HG03064 (cell line): ENCODE data around the gene GNB5.

ENCODE experiments used
- ATAC-seq: cut with Tn5 transposase; IDR thresholded peaks from one replicate; pipeline ENCODE4 v1.9.1; 2021; ENCODE audit warnings: low read depth; ENCODE audit not compliant: unreplicated experiment

The GNB5 gene

DNA sequence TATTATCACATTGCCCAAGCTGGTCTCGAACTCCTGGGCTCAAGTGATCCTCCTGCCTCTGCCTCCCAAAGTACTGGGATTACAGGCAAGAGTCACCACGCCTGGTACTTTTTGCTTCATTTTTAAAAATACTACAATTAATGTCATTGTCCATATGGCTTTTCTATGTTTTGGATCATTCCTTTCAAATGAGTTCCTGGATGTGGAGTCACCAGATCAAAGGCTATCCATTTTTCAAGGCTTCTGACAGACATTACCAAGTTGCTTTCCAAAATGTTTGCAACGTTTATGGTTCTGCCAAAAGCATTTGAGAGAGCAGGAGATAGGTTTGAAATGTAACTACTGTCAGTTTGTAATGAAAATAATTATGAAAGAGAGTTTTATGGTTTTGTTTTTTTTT is 44.4 kb downstream of the GNB5 start:
- ATAC-seq, result no peak

GRCh38 chr15:52146261-52146660 is 44.9 kb downstream of the GNB5 start:
- ATAC-seq, result no peak

DNA sequence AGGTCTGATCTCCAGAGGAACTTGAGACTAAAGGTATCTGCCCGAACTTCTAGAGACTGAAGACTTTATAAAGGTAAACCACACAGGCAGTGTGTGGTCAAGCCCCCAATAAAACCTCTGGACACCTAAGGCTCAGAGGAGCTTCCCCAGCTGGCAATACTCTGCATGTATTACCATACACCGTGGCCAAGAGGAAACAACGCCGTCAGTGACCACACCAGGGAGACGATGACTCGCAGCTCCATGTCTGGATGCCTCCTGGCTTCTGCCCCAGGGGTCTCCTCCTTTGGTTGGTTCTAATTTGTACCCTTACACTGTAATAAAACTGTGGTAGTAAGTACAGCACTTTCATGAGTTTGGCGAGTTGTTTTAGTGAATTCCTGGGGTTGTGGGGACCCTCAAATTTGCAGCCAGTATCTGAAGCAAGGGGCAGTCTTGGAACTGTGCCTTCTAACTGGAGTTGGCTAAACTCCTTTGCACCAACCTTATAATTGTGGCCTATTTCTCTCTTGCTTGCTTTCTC is 46.5 kb downstream of the GNB5 start:
- no peak for ATAC-seq

DNA sequence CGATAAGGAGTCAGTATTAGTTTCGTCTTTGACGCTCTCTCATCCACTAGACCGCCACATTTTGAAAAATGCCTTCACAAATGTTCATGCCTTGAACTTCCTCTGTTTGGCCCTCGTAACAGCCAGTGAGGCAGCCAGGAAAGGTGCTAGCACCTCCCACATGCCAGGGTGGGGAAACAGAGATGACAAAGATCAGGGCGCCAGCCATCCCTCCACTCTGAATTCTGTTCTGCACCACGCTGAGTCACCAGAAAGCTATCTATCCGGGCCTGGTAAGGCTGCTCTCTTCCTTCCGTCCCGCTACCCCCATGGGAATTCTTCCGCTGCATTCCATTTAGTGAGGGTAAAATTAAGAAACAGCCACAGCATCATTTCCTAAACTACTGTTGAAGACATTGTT is 47.3 kb downstream of the GNB5 start:
- no peak for ATAC-seq

DNA sequence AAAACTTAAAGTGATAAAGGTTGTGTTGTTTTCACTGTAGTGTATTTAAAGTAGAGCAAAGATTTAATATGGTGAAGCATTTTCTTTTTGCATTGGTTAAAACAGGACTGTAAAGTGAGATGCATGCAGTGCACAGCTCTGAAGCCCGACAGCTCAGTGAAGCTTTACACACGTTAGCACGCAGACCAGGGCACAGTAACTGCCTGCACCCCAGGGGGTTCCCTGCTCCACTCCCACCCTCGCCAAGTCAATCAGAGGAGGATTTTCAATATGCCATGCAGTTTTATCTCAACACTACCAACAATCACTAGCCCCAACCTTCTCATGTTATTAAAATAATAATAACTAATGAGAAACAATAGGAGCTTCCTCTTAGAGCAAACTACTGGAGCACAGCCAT is 50.5 kb downstream of the GNB5 start:
- no peak for ATAC-seq

DNA sequence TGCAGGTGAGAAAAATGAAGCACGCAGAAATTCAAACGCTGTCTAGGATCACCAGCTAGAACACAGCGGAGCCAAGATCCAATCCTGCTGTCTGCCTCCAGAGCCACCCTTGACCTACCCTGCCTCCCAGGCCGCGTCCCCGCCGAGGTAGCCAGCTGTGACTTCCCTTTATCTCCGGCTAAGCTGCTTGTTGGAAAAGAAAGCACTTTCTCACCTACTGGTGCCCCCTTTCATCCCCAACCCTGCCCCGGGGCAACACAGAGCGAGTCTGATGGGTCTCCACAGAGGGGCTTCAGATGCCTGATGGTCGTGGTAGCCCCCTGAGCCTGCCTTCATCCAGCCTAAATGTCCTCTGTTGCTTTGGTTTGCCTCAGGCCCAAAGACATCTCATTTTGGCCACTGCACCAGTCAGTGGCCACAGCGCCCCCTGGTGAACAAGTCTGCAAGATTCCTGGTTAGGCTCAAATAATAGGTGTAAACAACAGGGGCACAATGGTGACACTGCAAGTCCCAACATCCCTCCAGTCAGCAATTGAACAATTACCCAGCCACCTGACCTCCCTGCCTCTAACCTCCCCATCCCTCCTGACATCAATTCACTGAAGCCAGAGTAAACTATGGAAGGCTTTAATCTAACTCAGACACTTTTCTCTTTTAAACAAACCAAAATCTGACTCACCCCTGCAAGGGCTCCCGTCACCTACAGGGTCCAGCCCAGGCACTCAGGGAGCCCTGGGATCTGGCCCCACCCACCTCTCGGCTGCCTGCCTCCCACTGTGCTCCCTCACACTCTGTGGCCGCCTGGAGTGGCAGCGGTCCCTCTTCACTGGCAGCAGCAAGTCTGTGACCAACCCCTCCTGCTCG is 51.4 kb downstream of the GNB5 start:
- no peak for ATAC-seq

DNA sequence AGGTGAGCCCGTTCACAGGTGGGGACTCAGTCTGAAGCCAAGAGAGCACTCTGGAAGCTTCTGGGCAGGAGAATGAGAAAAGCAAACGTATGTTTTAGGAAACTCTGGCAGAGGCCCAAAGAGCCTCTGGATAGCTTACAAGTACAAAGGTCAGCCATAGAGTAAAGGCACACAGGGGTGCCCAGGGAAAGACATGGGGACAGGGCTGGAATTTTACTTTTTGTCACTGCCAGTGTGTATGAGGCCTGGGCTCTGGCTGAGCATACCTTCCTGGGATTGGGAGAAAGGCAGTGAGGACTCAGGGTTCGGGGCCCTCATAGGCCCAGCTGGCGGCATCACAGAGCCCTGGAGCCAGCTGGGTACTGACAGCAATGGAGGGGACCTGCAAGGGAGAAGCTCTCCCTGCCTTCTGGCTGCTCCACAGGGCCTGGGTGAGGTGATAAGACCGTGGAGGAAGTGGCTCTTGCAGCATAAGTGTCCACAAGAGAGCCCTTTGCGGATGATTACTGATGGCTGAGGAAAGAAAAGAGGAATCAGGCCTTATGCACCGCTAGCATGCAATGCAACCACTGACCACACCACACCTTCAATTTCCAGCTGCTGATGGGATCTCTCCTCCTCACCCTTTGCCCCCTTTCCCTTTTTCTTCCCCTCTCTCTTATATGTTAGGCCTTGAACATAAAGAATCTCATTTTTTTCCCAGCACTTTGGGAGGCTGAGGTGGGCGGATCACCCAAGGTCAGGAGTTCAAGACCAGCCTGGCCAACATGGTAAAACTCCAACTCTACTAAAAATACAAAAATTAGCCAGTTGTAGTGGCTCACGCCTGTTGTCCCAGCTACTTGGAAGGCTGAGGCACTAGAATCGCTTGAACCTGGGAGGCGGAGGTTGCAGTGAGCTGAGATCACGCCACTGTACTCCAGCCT is 53.5 kb downstream of the GNB5 start:
- ATAC-seq, result no peak

DNA sequence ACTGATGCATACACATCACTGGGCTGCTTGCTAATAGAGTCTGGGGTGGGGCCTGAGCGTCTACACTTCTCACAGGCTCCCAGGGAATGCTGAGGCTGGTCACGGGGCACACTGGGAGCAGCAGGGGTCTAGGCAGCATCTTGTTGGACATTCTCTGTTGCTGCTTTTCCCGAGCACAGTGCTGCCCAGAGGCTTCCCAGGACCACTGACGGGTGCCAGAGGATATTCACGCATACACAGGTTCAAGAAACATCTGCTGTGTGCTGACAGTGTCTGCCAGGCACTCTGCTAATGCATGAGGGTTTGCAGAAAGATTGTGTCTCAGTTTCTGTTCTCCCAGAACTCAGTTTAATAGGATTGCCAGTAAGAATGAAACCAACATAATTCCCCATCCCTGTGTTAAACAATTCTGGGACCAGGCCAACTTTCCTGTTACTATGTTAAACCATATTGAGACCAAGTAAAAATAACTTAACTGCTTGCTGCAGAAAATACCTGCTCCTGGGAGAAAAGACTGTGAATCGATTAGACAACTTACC is 54.7 kb downstream of the GNB5 start:
- ATAC-seq, result no peak

DNA sequence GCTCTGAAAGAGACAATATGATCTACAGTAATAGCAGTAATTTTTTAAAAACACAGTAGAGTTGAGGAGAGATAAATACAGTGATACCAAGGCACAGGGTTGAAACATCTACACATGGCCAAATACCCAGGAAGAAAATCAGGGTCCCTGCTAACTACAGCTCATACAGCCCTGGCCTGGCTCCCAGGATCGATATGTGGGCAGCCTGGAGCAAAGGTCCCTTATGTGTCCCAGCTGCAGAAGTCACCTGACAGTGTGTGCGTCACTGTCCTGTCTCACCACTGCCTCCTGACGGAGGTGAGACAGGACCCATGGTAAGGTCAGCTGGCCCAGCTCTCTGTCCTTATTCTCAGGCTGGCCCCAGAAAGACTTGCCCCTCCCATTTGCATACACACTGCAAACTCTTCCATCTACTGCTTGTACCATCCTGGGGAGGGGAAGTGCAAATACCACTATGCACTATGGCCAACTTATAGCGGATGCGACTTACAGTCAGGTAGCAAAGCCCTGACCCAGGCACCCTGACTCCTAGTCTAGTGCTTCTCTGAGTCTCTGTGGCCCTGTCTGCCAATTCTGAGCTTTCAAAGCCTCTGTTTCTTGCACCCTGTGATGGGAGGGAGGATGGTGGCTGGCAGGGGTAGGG is 56.6 kb downstream of the GNB5 start:
- ATAC-seq, result no peak

GRCh38 chr15:52133510-52134220 is 57.5 kb downstream of the GNB5 start:
- no peak for ATAC-seq

- no peak for ATAC-seq
Measured at GRCh38 chr15:52132066-52132465, 59.1 kb downstream of the GNB5 start.

DNA sequence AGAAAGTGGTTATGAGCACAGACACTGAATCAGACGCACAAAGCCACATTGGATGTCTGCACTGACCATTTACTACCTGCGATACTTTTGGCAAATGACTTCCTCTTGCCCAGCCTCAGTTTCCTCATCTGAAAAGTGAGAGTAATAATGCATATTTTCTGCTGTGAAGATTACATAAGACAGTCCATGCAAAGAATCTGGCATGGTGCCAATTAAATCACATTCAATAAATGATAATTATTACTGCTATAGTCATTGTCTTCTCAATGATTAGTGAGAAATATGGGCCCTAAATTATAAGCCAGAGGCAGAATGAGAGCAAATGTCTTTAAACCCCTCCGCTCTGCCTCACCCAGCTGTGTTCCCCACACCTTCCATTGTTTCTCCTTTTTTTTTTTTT is 62.6 kb downstream of the GNB5 start:
- ATAC-seq, result no peak

- ATAC-seq, result no peak
Measured at GRCh38 chr15:52124270-52124880, 66.8 kb downstream of the GNB5 start.

DNA sequence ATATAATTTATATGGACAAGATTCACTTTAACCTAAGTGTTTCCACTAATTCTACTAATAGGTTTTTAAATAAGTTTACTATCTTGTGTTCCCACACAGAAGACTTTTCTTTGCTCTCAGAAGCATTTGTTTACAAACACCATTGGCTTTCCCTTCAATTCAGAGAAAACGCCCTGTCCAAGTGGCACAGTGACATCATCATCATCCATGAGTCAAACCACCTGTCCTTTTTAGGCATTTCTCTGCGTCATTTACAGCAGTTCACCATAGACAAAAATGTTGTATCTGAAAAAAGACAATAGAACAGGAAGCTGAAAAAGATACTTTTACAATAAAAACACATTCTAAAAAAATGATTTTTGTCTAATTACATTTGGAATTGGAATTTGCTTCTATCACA is 69.3 kb downstream of the GNB5 start:
- ATAC-seq, result no peak

- ATAC-seq, result no peak
Measured at GRCh38 chr15:52121006-52121405, 70.2 kb downstream of the GNB5 start.

- no peak for ATAC-seq
Measured at GRCh38 chr15:52120488-52120887, 70.7 kb downstream of the GNB5 start.

DNA sequence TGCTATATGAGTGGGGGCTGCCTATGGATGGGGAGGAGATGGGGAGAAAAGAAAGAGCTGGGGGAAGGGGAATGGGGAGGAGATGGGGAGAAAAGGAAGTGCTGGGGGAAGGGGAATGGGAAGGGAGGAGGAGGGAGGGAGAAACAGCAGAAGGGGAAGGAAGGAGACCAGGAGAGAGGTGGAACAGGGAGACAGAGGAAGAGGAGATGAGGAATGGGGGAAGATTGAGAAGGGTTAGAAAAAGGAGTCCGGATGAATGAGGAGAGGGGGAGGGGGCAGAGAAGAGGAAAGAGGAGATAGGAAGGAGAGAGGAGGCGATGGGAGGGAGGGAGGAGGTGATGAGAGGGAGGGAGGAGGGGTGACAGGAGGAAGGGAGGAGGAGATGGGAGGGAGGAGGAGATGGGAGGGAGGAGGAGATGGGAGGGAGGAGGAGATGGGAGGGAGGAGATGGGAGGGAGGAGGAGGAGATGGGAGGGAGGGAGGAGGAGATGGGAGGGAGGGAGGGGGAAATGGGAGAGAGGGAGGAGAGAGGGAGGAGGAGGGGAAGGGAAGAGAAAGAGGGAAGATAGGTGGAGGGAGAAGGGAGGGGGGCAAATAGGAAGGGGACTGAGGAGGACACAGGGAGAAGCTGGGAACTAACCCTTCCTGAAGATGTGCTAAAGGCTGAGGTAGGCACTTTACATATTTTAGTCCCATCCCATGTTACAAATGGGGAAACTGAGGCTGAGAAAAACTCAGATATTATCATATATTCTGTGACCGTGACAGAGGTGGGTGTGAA is 72.0 kb downstream of the GNB5 start:
- ATAC-seq, result no peak

GRCh38 chr15:52117549-52117948 is 73.6 kb downstream of the GNB5 start:
- ATAC-seq, result no peak
